ENCODE data around the gene MST1R.

- no peak for TF ChIP-seq POLR2A (IDR thresholded peaks at IDR 0.05)
- TF ChIP-seq CTCF (IDR thresholded peaks at IDR 0.05): no peak
Measured at GRCh38 chr3:49868862-49869466, 34.7 kb downstream of the MST1R start.
